Uterus (tissue), 2 donors: ENCODE results near the gene PLEKHG1.

Experiments
- POLR2A ChIP-seq, 2 donors: fragments of 450-650 bp; IDR thresholded peaks; one replicate each; pipeline ENCODE4 v1.6.1; 2016; ENCODE audit warnings: antibody characterized with exemption in 2 of 2, mild to moderate bottlenecking in 1 of 2, moderate library complexity in 1 of 2
- TF ChIP-seq, protein P1 (sequence below), 4 experiments: fragments of 200-600 bp in 2 of 4; fragments of 450-650 bp in 2 of 4; sonication (generic) in 2 of 4; IDR thresholded peaks; one replicate each; pipeline ENCODE4 v1.5.1; 2016 to 2019; ENCODE audit warnings: antibody characterized with exemption in 4 of 4, mild to moderate bottlenecking in 2 of 4, moderate library complexity in 1 of 4

- TF ChIP-seq, protein P1, sequence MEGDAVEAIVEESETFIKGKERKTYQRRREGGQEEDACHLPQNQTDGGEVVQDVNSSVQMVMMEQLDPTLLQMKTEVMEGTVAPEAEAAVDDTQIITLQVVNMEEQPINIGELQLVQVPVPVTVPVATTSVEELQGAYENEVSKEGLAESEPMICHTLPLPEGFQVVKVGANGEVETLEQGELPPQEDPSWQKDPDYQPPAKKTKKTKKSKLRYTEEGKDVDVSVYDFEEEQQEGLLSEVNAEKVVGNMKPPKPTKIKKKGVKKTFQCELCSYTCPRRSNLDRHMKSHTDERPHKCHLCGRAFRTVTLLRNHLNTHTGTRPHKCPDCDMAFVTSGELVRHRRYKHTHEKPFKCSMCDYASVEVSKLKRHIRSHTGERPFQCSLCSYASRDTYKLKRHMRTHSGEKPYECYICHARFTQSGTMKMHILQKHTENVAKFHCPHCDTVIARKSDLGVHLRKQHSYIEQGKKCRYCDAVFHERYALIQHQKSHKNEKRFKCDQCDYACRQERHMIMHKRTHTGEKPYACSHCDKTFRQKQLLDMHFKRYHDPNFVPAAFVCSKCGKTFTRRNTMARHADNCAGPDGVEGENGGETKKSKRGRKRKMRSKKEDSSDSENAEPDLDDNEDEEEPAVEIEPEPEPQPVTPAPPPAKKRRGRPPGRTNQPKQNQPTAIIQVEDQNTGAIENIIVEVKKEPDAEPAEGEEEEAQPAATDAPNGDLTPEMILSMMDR (IDR thresholded peaks at IDR 0.05): no peak
- TF ChIP-seq POLR2A (IDR thresholded peaks at IDR 0.05): no peak
Observed at GRCh38 chr6:150566486-150566885, 33.2 kb upstream of the PLEKHG1 start.
